ENCODE measurements around the gene GTF2F2. TPM values are rescaled to one million over a fixed set of nuclear protein-coding genes. Genes with fewer than 3 reads are reported as not detected.

The GTF2F2 gene
- total and polyA plus RNA-seq, 2 experiments from 2014 or later: 42.1 to 75.6 TPM

- TF ChIP-seq CTCF (conservative IDR thresholded peaks at IDR 0.05; ENCODE audit: low read depth in 2 of 2): no peak
- no peak for TF ChIP-seq REST (IDR thresholded peaks at IDR 0.05; ENCODE audit: unreplicated experiment)
- TF ChIP-seq JUNB (IDR thresholded peaks at IDR 0.05; ENCODE audit: unreplicated experiment): no peak
- TF ChIP-seq ZNF331 (CRISPR knock-in tag; IDR thresholded peaks at IDR 0.05; ENCODE audit: low read depth): no peak
- no peak for TF ChIP-seq EZH2phosphoT487 (IDR thresholded peaks at IDR 0.05; ENCODE audit: unreplicated experiment)
- TF ChIP-seq ZNF114 (CRISPR knock-in tag; IDR thresholded peaks at IDR 0.05): no peak
- no peak for TF ChIP-seq EZH2 (IDR thresholded peaks at IDR 0.05; ENCODE audit: low read depth, unreplicated experiment)
- no peak for TF ChIP-seq CREB1 (CRISPR knock-in tag; IDR thresholded peaks at IDR 0.05; ENCODE audit: low read depth)
- no peak for TF ChIP-seq POLR2AphosphoS5 (IDR thresholded peaks at IDR 0.05; ENCODE audit: low read depth)
- no peak for TF ChIP-seq STAT1 (IDR thresholded peaks at IDR 0.05; ENCODE audit: unreplicated experiment)
- no peak for TF ChIP-seq NANOG (IDR thresholded peaks at IDR 0.05; ENCODE audit: borderline replicate concordance)
- no peak for TF ChIP-seq ETS1 (IDR thresholded peaks at IDR 0.05)
Measured at GRCh38 chr13:45133396-45134118, 13.2 kb downstream of the GTF2F2 start (continued).

Measured in GM23338 (cell line).